ENCODE data around the gene CAVIN2. TPM values are rescaled to one million over a fixed set of nuclear protein-coding genes. Genes with fewer than 3 reads are reported as not detected.

CAVIN2 gene
- total RNA-seq, 1 donor = 1.8 TPM

GRCh38 chr2:191838526-191838925, 8.4 kb downstream of the CAVIN2 start:
- H3K27me3 ChIP-seq (ENCODE audit: insufficient read depth, low read length) = no peaks in the 10 kb centered on the region
- no peaks in the 10 kb centered on the region for H3K79me2 ChIP-seq (ENCODE audit: insufficient read depth, low read length)
- H3K4me1 ChIP-seq (ENCODE audit: insufficient read depth, low read length) = peaks cover 5% of the 10 kb centered on the region
- H3K9me3 ChIP-seq (ENCODE audit: low read depth, low read length) = no peaks in the 10 kb centered on the region
- no peak for TF ChIP-seq CTCF (IDR thresholded peaks at IDR 0.05; ENCODE audit: extremely low read depth, low read depth, low read length)
- DNase-seq (ENCODE audit: insufficient read length, low spot score, missing footprints) = no peak
- no peaks in the 10 kb centered on the region for H4K20me1 ChIP-seq (ENCODE audit: insufficient read depth, low read length)
- no peak overlapping the region for H2AFZ ChIP-seq (ENCODE audit: low read length)
- no peak overlapping the region for H3K4me3 ChIP-seq (ENCODE audit: insufficient read depth, low read length)
- H3K36me3 ChIP-seq (ENCODE audit: insufficient read depth, low read length) = no peaks in the 10 kb centered on the region
- H3K4me2 ChIP-seq (ENCODE audit: insufficient read depth, low read length) = no peak overlapping the region
- H3K27ac ChIP-seq (ENCODE audit: low read depth, low read length) = no peak overlapping the region

- Histone ChIP-seq H2AFZ (ENCODE audit: low read length) (peak overlapping the region; percentile 21), H3K9me3 (ENCODE audit: low read depth, low read length) (no peaks in the 10 kb centered on the region), H3K27ac (ENCODE audit: low read depth, low read length) (no peak overlapping the region), H3K4me1 (ENCODE audit: insufficient read depth, low read length) (peaks cover 5% of the 10 kb centered on the region), H3K27me3 (ENCODE audit: insufficient read depth, low read length) (no peaks in the 10 kb centered on the region), H3K4me2 (ENCODE audit: insufficient read depth, low read length) (no peak overlapping the region), H3K36me3 (ENCODE audit: insufficient read depth, low read length) (no peaks in the 10 kb centered on the region), H3K4me3 (ENCODE audit: insufficient read depth, low read length) (no peak overlapping the region), H3K79me2 (ENCODE audit: insufficient read depth, low read length) (no peaks in the 10 kb centered on the region), H4K20me1 (ENCODE audit: insufficient read depth, low read length) (no peaks in the 10 kb centered on the region)
- TF ChIP-seq CTCF (IDR thresholded peaks at IDR 0.05; ENCODE audit: extremely low read depth, low read depth, low read length) = no peak
- DNase-seq (ENCODE audit: insufficient read length, low spot score, missing footprints) = no peak
Measured at GRCh38 chr2:191836853-191837769, 9.8 kb downstream of the CAVIN2 start.

DNA sequence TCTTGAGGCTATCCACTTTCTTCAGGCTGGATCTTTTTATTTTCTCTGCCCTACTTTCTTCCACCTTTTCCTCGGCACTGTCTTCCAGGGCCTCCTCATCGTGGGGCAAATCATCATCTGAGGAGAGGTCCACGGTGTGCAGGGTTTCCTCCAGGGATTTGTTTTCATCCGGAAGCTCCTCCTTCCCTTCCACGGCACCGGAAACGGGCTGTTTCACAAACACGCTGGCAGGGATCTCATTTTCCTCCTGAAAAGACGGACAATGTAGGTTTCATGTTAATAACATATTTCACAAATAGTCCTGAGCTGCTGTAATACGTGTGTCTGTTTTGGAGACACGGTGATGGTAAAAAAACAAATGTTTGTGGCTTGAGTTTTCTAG, 10.4 kb downstream of the CAVIN2 start:
- H2AFZ ChIP-seq (ENCODE audit: low read length) = no peak overlapping the region
- no peak overlapping the region for H3K27ac ChIP-seq (ENCODE audit: low read depth, low read length)
- no peak overlapping the region for H3K4me2 ChIP-seq (ENCODE audit: insufficient read depth, low read length)
- H3K27me3 ChIP-seq (ENCODE audit: insufficient read depth, low read length) = no peaks in the 10 kb centered on the region
- TF ChIP-seq CTCF (IDR thresholded peaks at IDR 0.05; ENCODE audit: extremely low read depth, low read depth, low read length) = no peak
- H3K4me3 ChIP-seq (ENCODE audit: insufficient read depth, low read length) = no peak overlapping the region
- H3K36me3 ChIP-seq (ENCODE audit: insufficient read depth, low read length) = no peaks in the 10 kb centered on the region
- H3K79me2 ChIP-seq (ENCODE audit: insufficient read depth, low read length) = no peaks in the 10 kb centered on the region
- DNase-seq (ENCODE audit: insufficient read length, low spot score, missing footprints) = no peak
- no peaks in the 10 kb centered on the region for H3K9me3 ChIP-seq (ENCODE audit: low read depth, low read length)
- H3K4me1 ChIP-seq (ENCODE audit: insufficient read depth, low read length) = peaks cover 5% of the 10 kb centered on the region
- H4K20me1 ChIP-seq (ENCODE audit: insufficient read depth, low read length) = no peaks in the 10 kb centered on the region

DNA sequence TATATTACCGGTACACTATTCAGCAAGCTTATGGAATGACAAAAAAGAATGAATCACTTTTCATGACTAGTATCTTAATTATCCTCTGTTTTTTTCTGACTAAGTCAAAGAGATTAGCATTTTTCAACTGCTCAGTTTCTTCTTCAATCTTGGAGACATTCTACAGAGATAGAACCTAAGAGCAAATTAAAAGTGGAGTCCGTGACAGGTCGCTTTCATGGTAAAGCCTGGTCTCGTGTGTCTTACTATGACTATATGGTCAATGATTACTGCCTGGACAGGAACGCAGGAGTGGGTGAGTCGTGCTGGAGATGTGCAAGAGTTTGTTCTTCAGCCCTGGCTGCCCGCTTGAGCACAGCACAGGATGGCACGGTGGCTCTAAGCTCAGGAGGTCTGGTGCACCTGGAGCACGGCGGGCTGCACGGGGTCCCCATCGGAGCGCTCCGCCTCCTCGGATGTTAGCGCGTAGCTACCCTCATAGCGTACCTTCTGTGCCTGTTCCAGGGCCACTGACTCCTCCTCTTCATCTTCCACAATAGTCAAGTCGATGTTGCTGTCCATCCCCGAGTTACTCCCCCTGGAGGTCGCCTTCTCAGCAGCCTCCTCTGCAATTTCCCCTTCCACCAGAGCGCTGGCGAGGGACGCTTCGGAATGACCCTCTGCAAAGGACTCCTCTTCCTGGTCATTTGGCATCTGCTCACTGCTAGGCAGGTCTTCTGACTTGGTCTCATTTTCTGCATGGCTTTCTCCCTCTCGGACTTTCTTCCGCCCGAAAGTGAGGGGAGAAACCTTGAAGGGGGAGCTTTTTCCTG, 11.1 kb downstream of the CAVIN2 start:
- no peak overlapping the region for H2AFZ ChIP-seq (ENCODE audit: low read length)
- peak; percentile 88 for DNase-seq (ENCODE audit: insufficient read length, low spot score, missing footprints)
- H3K36me3 ChIP-seq (ENCODE audit: insufficient read depth, low read length) = no peaks in the 10 kb centered on the region
- H3K79me2 ChIP-seq (ENCODE audit: insufficient read depth, low read length) = no peaks in the 10 kb centered on the region
- peaks cover 5% of the 10 kb centered on the region for H3K4me1 ChIP-seq (ENCODE audit: insufficient read depth, low read length)
- no peak overlapping the region for H3K4me3 ChIP-seq (ENCODE audit: insufficient read depth, low read length)
- H3K4me2 ChIP-seq (ENCODE audit: insufficient read depth, low read length) = peak overlapping the region; percentile 56
- H3K27ac ChIP-seq (ENCODE audit: low read depth, low read length) = no peak overlapping the region
- H3K27me3 ChIP-seq (ENCODE audit: insufficient read depth, low read length) = no peaks in the 10 kb centered on the region
- TF ChIP-seq CTCF (IDR thresholded peaks at IDR 0.05; ENCODE audit: extremely low read depth, low read depth, low read length) = no peak
- H3K9me3 ChIP-seq (ENCODE audit: low read depth, low read length) = no peaks in the 10 kb centered on the region
- no peaks in the 10 kb centered on the region for H4K20me1 ChIP-seq (ENCODE audit: insufficient read depth, low read length)
